ENCODE results near the gene ZC3H18.

The ZC3H18 gene

GRCh38 chr16:88569985-88570690, at the start of gene ZC3H18:
Gene ZC3H18, plus strand, starts transcription at chr16:88570403. Its CDS starts 6,721 bp downstream, at chr16:88577124.
- peak; percentile 84 for DNase-seq

- no peak for DNase-seq
Measured at GRCh38 chr16:88521674-88522073, 48.5 kb upstream of the ZC3H18 start.

GRCh38 chr16:88522276-88522949, 47.8 kb upstream of the ZC3H18 start:
- no peak for DNase-seq

GRCh38 chr16:88523309-88524161, 46.7 kb upstream of the ZC3H18 start:
- no peak for DNase-seq

GRCh38 chr16:88524274-88524972, 45.8 kb upstream of the ZC3H18 start:
- no peak for DNase-seq

GRCh38 chr16:88524973-88525662, 45.1 kb upstream of the ZC3H18 start:
- no peak for DNase-seq

- no peak for DNase-seq
Measured at GRCh38 chr16:88525663-88525990, 44.6 kb upstream of the ZC3H18 start.

- no peak for DNase-seq
Measured at GRCh38 chr16:88526008-88526905, 43.9 kb upstream of the ZC3H18 start.

- DNase-seq, result no peak
Measured at GRCh38 chr16:88526906-88527185, 43.4 kb upstream of the ZC3H18 start.

- peak; percentile 17 for DNase-seq
Measured at GRCh38 chr16:88527186-88527936, 42.8 kb upstream of the ZC3H18 start.

- DNase-seq, result no peak
Measured at GRCh38 chr16:88527937-88528743, 42.1 kb upstream of the ZC3H18 start.

GRCh38 chr16:88528902-88529318, 41.3 kb upstream of the ZC3H18 start:
- DNase-seq, result no peak

- DNase-seq, result no peak
Measured at GRCh38 chr16:88529596-88529995, 40.6 kb upstream of the ZC3H18 start.

- no peak for DNase-seq
Measured at GRCh38 chr16:88530051-88530857, 39.9 kb upstream of the ZC3H18 start.

- DNase-seq, result no peak
Measured at GRCh38 chr16:88530858-88531203, 39.4 kb upstream of the ZC3H18 start.

GRCh38 chr16:88531346-88531745, 38.9 kb upstream of the ZC3H18 start:
- no peak for DNase-seq

GRCh38 chr16:88531931-88532433, 38.2 kb upstream of the ZC3H18 start:
- no peak for DNase-seq

- DNase-seq, result no peak
Measured at GRCh38 chr16:88532434-88533241, 37.6 kb upstream of the ZC3H18 start.

Measured in kidney glomerular epithelial cell (primary cell).